CD14-positive monocyte (primary cell): ENCODE data around the gene THSD7A. TPM values are rescaled to one million over a fixed set of nuclear protein-coding genes. Genes with fewer than 3 reads are reported as not detected.

Source experiments
- DNase-seq, 3 donors: peaks; one replicate each; pipeline ENCODE4 v3.0.0-alpha.2; 2011 to 2022
- H2AFZ ChIP-seq: 2 replicates; pipeline ENCODE4 v1.6.0; 2012; ENCODE audit warnings: mild to moderate bottlenecking, low read depth, low read length, inconsistent platforms; ENCODE audit not compliant: insufficient read depth, poor library complexity, severe bottlenecking
- H3K27ac ChIP-seq, 2 donors: 1 replicate in 1 of 2; 2 replicates in 1 of 2; pipeline ENCODE4 v1.5.1; 2012 to 2013; ENCODE audit warnings: low read length in 2 of 2, control low read depth in 1 of 2, inconsistent platforms in 1 of 2, low read depth in 1 of 2, mild to moderate bottlenecking in 1 of 2
- H3K27me3 ChIP-seq, 2 donors: one replicate each; pipeline versions ENCODE4 v1.6.0 to v1.6.1; 2011 to 2013; ENCODE audit warnings: low read length in 2 of 2; ENCODE audit not compliant: control insufficient read depth in 2 of 2, insufficient read depth in 2 of 2
- H3K36me3 ChIP-seq, 2 donors: replicated peaks in 1 of 2; 1 replicate in 1 of 2; 2 replicates in 1 of 2; pipeline versions ENCODE4 v1.5.1 to v1.6.1; 2012 to 2013; ENCODE audit warnings: low read length in 2 of 2, control low read depth in 1 of 2, inconsistent platforms in 1 of 2, mild to moderate bottlenecking in 1 of 2; ENCODE audit not compliant: insufficient read depth in 2 of 2, control insufficient read depth in 1 of 2
- H3K4me1 ChIP-seq, 2 donors: 1 replicate in 1 of 2; 2 replicates in 1 of 2; pipeline versions ENCODE4 v1.5.1 to v1.6.1; 2012 to 2013; ENCODE audit warnings: low read length in 2 of 2, control low read depth in 1 of 2, inconsistent platforms in 1 of 2, mild to moderate bottlenecking in 1 of 2, moderate library complexity in 1 of 2; ENCODE audit not compliant: insufficient read depth in 2 of 2, control insufficient read depth in 1 of 2
- H3K4me2 ChIP-seq: replicated peaks from 2 replicates; pipeline ENCODE3; 2012; ENCODE audit warnings: low read length, moderate library complexity, mild to moderate bottlenecking; ENCODE audit not compliant: poor library complexity, severe bottlenecking; ENCODE audit errors: extremely low read depth
- H3K4me3 ChIP-seq, 3 experiments: fragments of 200-600 bp in 1 of 3; sonication (generic) in 1 of 3; replicated peaks in 1 of 3; 1 replicate in 2 of 3; 2 replicates in 1 of 3; pipeline ENCODE4 v1.5.1; 2011 to 2013; ENCODE audit warnings: low read length in 3 of 3, mild to moderate bottlenecking in 3 of 3, control low read depth in 2 of 3, low read depth in 2 of 3, inconsistent platforms in 1 of 3, moderate library complexity in 1 of 3
- H3K79me2 ChIP-seq: 2 replicates; pipeline ENCODE4 v1.6.0; 2012; ENCODE audit warnings: mild to moderate bottlenecking, control low read depth, inconsistent platforms, low read length, moderate library complexity; ENCODE audit not compliant: insufficient read depth
- H3K9ac ChIP-seq: 2 replicates; pipeline ENCODE4 v1.6.0; 2017; ENCODE audit warnings: low read length, mild to moderate bottlenecking; ENCODE audit not compliant: insufficient read depth, poor library complexity, severe bottlenecking
- H3K9me3 ChIP-seq, 2 donors: replicated peaks in 1 of 2; 1 replicate in 1 of 2; 2 replicates in 1 of 2; pipeline versions ENCODE4 v1.5.1 to v1.6.1; 2012 to 2013; ENCODE audit warnings: low read length in 2 of 2, control low read depth in 1 of 2; ENCODE audit not compliant: control insufficient read depth in 1 of 2, insufficient read depth in 1 of 2
- H4K20me1 ChIP-seq: 2 replicates; pipeline ENCODE4 v1.6.0; 2012; ENCODE audit warnings: mild to moderate bottlenecking, low read length, control low read depth, moderate library complexity; ENCODE audit not compliant: insufficient read depth
- H3K27ac Mint-ChIP-seq, 7 donors: one replicate each; pipeline ENCODE4 v1.8.0; 2020; ENCODE audit warnings: mild to moderate bottlenecking in 7 of 7, mixed read lengths in 7 of 7, moderate library complexity in 6 of 7, inconsistent platforms in 2 of 7
- H3K27me3 Mint-ChIP-seq, 3 donors: one replicate each; pipeline ENCODE4 v1.8.0; 2021 to 2022; ENCODE audit warnings: low read depth in 3 of 3, mild to moderate bottlenecking in 3 of 3, mixed read lengths in 3 of 3, moderate library complexity in 3 of 3, inconsistent platforms in 1 of 3
- H3K36me3 Mint-ChIP-seq, 2 donors: one replicate each; pipeline ENCODE4 v1.8.0; 2020; ENCODE audit warnings: mixed read lengths in 2 of 2, inconsistent platforms in 1 of 2, mild to moderate bottlenecking in 1 of 2
- H3K4me1 Mint-ChIP-seq: one replicate; pipeline ENCODE4 v1.8.0; 2020; ENCODE audit warnings: mild to moderate bottlenecking, mixed read lengths
- H3K4me3 Mint-ChIP-seq, 2 donors: one replicate each; pipeline ENCODE4 v1.8.0; 2020; ENCODE audit warnings: mild to moderate bottlenecking in 2 of 2, mixed read lengths in 2 of 2, moderate library complexity in 1 of 2
- H3K9me3 Mint-ChIP-seq, 7 donors: one replicate each; pipeline ENCODE4 v1.8.0; 2020 to 2022; ENCODE audit warnings: mixed read lengths in 7 of 7, mild to moderate bottlenecking in 6 of 7, moderate library complexity in 6 of 7, inconsistent platforms in 2 of 7
- CTCF ChIP-seq: fragments of 200-600 bp; IDR thresholded peaks from one replicate; pipeline ENCODE4 v1.8.0; 2022; ENCODE audit warnings: antibody characterized with exemption, mild to moderate bottlenecking
- WGBS: methylation state at CpG from one replicate; pipeline ENCODE4 v1.1.5; 2013; ENCODE audit warnings: missing lambda C conversion rate; ENCODE audit not compliant: insufficient coverage; 5-methylcytosine and 5-hydroxymethylcytosine counted together
- intact Hi-C, 2 donors: fragments of 100-400 bp; cut with micrococcal nuclease; formaldehyde crosslinking; loops; one replicate each; pipeline versions ENCODE4 v1.15.0 to v1.15.1; 2023
- polyA plus RNA-seq, 3 donors: library from polyadenylated mRNA; depleted of rRNA in 1 of 3; unstranded in 2 of 3; stranded (reverse) in 1 of 3; fragments of 300-500 nt in 2 of 3; fragments of >200 nt in 1 of 3; fragmentation: Illumina TruSeq in 2 of 3; gene quantifications; 1 replicate in 2 of 3; 2 replicates in 1 of 3; pipeline ENCODE4 v1.2.3, GENCODE V29; 2012 to 2021

The THSD7A gene
- polyA plus RNA-seq, 3 donors: under 0.01 TPM; not detected in 2

GRCh38 chr7:11529382-11529781, 302.6 kb downstream of the THSD7A start:
- TF ChIP-seq CTCF: no peak
- WGBS: no CpG with 5 or more reads among the region's 3 CpGs
- Histone ChIP-seq H3K27me3 (no peaks in the 10 kb centered on the region), H2AFZ (no peak overlapping the region), H3K4me1 (no peaks in the 10 kb centered on the region), H3K79me2 (no peaks in the 10 kb centered on the region), H3K9ac (no peak overlapping the region), H3K27ac (no peak overlapping the region), H3K4me3 (no peak overlapping the region), H3K36me3 (no peaks in the 10 kb centered on the region), H3K9me3 (no peaks in the 10 kb centered on the region), H4K20me1 (no peaks in the 10 kb centered on the region), H3K4me2 (no peak overlapping the region)
- Mint-ChIP-seq H3K36me3 (no peaks in the 10 kb centered on the region), H3K27ac (no peak overlapping the region), H3K4me1 (no peaks in the 10 kb centered on the region), H3K4me3 (no peak overlapping the region), H3K9me3 (peaks cover 0 to 3% (median 3%) of the 10 kb centered on the region in 7 donors), H3K27me3 (no peaks in the 10 kb centered on the region)
- intact Hi-C loops: no loop called here
- DNase-seq: no peak

GRCh38 chr7:11527707-11528106, 304.3 kb downstream of the THSD7A start:
- no peak for DNase-seq
- Histone ChIP-seq H3K79me2 (no peaks in the 10 kb centered on the region), H3K9ac (no peak overlapping the region), H2AFZ (no peak overlapping the region), H3K36me3 (no peaks in the 10 kb centered on the region), H3K4me1 (no peaks in the 10 kb centered on the region), H3K4me2 (no peak overlapping the region), H3K27ac (no peak overlapping the region), H3K9me3 (no peaks in the 10 kb centered on the region), H3K4me3 (no peak overlapping the region), H3K27me3 (no peaks in the 10 kb centered on the region), H4K20me1 (no peaks in the 10 kb centered on the region)
- no peak for TF ChIP-seq CTCF
- Mint-ChIP-seq H3K36me3 (no peaks in the 10 kb centered on the region), H3K4me3 (no peak overlapping the region), H3K27ac (no peak overlapping the region), H3K27me3 (no peaks in the 10 kb centered on the region), H3K9me3 (peaks cover 0 to 3% (median 3%) of the 10 kb centered on the region in 7 donors), H3K4me1 (no peaks in the 10 kb centered on the region)
- intact Hi-C loops: no loop called here
- no CpG with 5 or more reads among the region's 2 CpGs for WGBS
